Ishikawa (cell line): ENCODE data around the gene PDE4B.

Source experiments
- CEBPB ChIP-seq: IDR thresholded peaks from 2 replicates; pipeline ENCODE4 v1.6.1; 2012
- EGR1 ChIP-seq: IDR thresholded peaks from 2 replicates; pipeline ENCODE4 v1.6.1; 2012
- EP300 ChIP-seq: IDR thresholded peaks from 2 replicates; pipeline ENCODE4 v1.6.1; 2012; ENCODE audit warnings: borderline replicate concordance
- FOXM1 ChIP-seq: IDR thresholded peaks from 2 replicates; pipeline ENCODE4 v1.6.1; 2012; ENCODE audit warnings: low read depth, borderline replicate concordance
- NFIC ChIP-seq: IDR thresholded peaks from 2 replicates; pipeline ENCODE4 v1.6.1; 2012
- RAD21 ChIP-seq: IDR thresholded peaks from 2 replicates; pipeline ENCODE4 v1.6.1; 2012; ENCODE audit warnings: low read depth
- TAF1 ChIP-seq: IDR thresholded peaks from 2 replicates; pipeline ENCODE4 v1.6.1; 2012; ENCODE audit warnings: low read depth, mild to moderate bottlenecking
- TCF12 ChIP-seq: IDR thresholded peaks from 2 replicates; pipeline ENCODE4 v1.6.1; 2012; ENCODE audit warnings: low read depth
- YY1 ChIP-seq: IDR thresholded peaks from 2 replicates; pipeline ENCODE4 v1.6.1; 2012; ENCODE audit warnings: low read depth
- TF ChIP-seq, protein P1 (sequence below): IDR thresholded peaks from 2 replicates; pipeline ENCODE4 v1.6.1; 2012
- TF ChIP-seq, protein P2 (sequence below): IDR thresholded peaks from 2 replicates; pipeline ENCODE4 v1.6.1; 2012; ENCODE audit warnings: low read depth, mild to moderate bottlenecking

DNA sequence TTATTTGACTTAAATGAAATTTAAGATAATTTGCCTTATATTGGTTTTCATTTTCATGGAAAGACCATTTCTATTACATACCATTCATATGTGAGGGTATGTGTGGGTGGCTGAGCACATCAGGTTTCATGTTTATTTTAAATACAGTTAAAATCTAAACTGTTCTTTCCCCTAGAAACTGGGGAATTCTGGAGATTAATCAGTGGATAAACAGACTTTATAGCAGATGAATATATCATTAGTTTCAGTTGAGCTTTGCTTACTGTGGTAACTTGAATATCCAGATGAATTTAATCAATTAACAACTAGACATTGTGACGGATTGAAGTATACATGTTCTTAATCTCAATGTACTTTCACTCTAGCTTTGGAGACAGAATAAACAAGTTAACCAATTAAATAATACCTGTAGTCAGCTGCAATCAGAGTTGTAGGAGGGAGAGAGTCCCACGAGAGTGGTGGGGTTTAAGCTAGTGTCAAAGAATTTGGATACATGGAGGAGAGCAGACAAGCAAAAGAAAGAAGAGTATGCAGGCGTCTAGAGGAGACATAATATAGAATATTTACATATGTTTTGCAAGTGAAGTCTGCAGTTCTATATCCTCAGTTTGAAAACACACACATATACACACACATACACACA, 97.6 kb downstream of the PDE4B start:
- TF ChIP-seq NFIC (no peak), RAD21 (no peak), FOXM1 (no peak), YY1 (no peak), EP300 (no peak), CEBPB (no peak), EGR1 (no peak), TCF12 (no peak), TAF1 (no peak)
- TF ChIP-seq, protein P1, sequence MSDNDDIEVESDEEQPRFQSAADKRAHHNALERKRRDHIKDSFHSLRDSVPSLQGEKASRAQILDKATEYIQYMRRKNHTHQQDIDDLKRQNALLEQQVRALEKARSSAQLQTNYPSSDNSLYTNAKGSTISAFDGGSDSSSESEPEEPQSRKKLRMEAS = no peak
- TF ChIP-seq, protein P2, sequence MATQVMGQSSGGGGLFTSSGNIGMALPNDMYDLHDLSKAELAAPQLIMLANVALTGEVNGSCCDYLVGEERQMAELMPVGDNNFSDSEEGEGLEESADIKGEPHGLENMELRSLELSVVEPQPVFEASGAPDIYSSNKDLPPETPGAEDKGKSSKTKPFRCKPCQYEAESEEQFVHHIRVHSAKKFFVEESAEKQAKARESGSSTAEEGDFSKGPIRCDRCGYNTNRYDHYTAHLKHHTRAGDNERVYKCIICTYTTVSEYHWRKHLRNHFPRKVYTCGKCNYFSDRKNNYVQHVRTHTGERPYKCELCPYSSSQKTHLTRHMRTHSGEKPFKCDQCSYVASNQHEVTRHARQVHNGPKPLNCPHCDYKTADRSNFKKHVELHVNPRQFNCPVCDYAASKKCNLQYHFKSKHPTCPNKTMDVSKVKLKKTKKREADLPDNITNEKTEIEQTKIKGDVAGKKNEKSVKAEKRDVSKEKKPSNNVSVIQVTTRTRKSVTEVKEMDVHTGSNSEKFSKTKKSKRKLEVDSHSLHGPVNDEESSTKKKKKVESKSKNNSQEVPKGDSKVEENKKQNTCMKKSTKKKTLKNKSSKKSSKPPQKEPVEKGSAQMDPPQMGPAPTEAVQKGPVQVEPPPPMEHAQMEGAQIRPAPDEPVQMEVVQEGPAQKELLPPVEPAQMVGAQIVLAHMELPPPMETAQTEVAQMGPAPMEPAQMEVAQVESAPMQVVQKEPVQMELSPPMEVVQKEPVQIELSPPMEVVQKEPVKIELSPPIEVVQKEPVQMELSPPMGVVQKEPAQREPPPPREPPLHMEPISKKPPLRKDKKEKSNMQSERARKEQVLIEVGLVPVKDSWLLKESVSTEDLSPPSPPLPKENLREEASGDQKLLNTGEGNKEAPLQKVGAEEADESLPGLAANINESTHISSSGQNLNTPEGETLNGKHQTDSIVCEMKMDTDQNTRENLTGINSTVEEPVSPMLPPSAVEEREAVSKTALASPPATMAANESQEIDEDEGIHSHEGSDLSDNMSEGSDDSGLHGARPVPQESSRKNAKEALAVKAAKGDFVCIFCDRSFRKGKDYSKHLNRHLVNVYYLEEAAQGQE = no peak
